GM23338 (cell line): ENCODE measurements around the gene UBN1. TPM values are rescaled to one million over a fixed set of nuclear protein-coding genes. Genes with fewer than 3 reads are reported as not detected.

ENCODE experiments used
- CREB1 ChIP-seq: fragments of 250-450 bp; sonication (Bioruptor Pico); IDR thresholded peaks from 2 replicates; pipeline ENCODE4 v1.5.0; 2020; ENCODE audit warnings: low read depth, mild to moderate bottlenecking, moderate library complexity
- ETS1 ChIP-seq: IDR thresholded peaks from 2 replicates; pipeline ENCODE4 v1.6.1; 2016; ENCODE audit warnings: antibody characterized with exemption
- EZH2 ChIP-seq: fragments of 200-600 bp; sonication (generic); IDR thresholded peaks from one replicate; pipeline ENCODE4 v1.8.0; 2017; ENCODE audit warnings: antibody characterized with exemption, mild to moderate bottlenecking, low read depth; ENCODE audit not compliant: unreplicated experiment
- EZH2phosphoT487 ChIP-seq: fragments of 200-600 bp; sonication (generic); IDR thresholded peaks from one replicate; pipeline ENCODE4 v1.8.1; 2018; ENCODE audit warnings: antibody characterized with exemption; ENCODE audit not compliant: unreplicated experiment
- JUNB ChIP-seq: IDR thresholded peaks from one replicate; pipeline ENCODE4 v1.6.1; 2016; ENCODE audit warnings: antibody characterized with exemption; ENCODE audit not compliant: unreplicated experiment
- ZNF114 ChIP-seq: fragments of 250-450 bp; sonication (Bioruptor Pico); IDR thresholded peaks from 2 replicates; pipeline ENCODE4 v1.5.0; 2020; ENCODE audit warnings: mild to moderate bottlenecking, moderate library complexity
- ZNF331 ChIP-seq: fragments of 250-450 bp; sonication (Bioruptor Pico); IDR thresholded peaks from 2 replicates; pipeline ENCODE4 v1.5.0; 2020; ENCODE audit warnings: low read depth, mild to moderate bottlenecking, moderate library complexity
- ZNF462 ChIP-seq: fragments of 250-450 bp; sonication (Bioruptor Pico); IDR thresholded peaks from 2 replicates; pipeline ENCODE4 v1.5.0; 2020; ENCODE audit warnings: mild to moderate bottlenecking, moderate library complexity
- polyA plus RNA-seq: library from polyadenylated mRNA; unstranded; fragments of >200 nt; fragmentation: Nextera tagmentation; extraction: Ambion mirVana; gene quantifications from 2 replicates; pipeline ENCODE4 v1.2.1, GENCODE V29; 2016
- total RNA-seq: library from RNA; depleted of rRNA; stranded (reverse); fragments of >200 nt; shearing (Covaris generic); gene quantifications from 2 replicates; pipeline ENCODE4 v1.2.3, GENCODE V29; 2014

UBN1 gene
- total and polyA plus RNA-seq, 2 experiments from 2014 or later: 18.3 to 46.8 TPM

- no peak for TF ChIP-seq ZNF462 (CRISPR knock-in tag)
- no peak for TF ChIP-seq EZH2phosphoT487
- TF ChIP-seq ZNF331: no peak
- TF ChIP-seq JUNB: no peak
- no peak for TF ChIP-seq ZNF114 (CRISPR knock-in tag)
- no peak for TF ChIP-seq EZH2
- no peak for TF ChIP-seq ETS1
- no peak for TF ChIP-seq CREB1 (CRISPR knock-in tag)
Observed at GRCh38 chr16:4803898-4804762, 43.2 kb upstream of the UBN1 start (continued).
